Measurements from ENCODE around the gene RASL12.

RASL12 gene

GRCh38 chr15:65072617-65073016, 4.8 kb upstream of the RASL12 start:
- DNase-seq, result no peak

GRCh38 chr15:65072027-65072426, 4.2 kb upstream of the RASL12 start:
- DNase-seq, result no peak

- no peak for DNase-seq
Measured at GRCh38 chr15:65071381-65071811, 3.6 kb upstream of the RASL12 start.

- no peak for DNase-seq
Measured at GRCh38 chr15:65069779-65070546, 2.2 kb upstream of the RASL12 start.

GRCh38 chr15:65069179-65069578, 1.4 kb upstream of the RASL12 start:
- DNase-seq, result no peak

GRCh38 chr15:65068403-65068788, 605 bp upstream of the RASL12 start:
- DNase-seq, result no peak

GRCh38 chr15:65067317-65067644, 510 bp downstream of the RASL12 start:
- DNase-seq, result no peak

GRCh38 chr15:65066635-65067316, 1.0 kb downstream of the RASL12 start:
- no peak for DNase-seq

GRCh38 chr15:65066001-65066634, 1.7 kb downstream of the RASL12 start:
- DNase-seq, result no peak

- peak; percentile 47 for DNase-seq
Measured at GRCh38 chr15:65062726-65063125, 5.1 kb downstream of the RASL12 start.

- DNase-seq, result no peak
Measured at GRCh38 chr15:65062061-65062460, 5.7 kb downstream of the RASL12 start.

GRCh38 chr15:65060641-65061397, 7.0 kb downstream of the RASL12 start:
- no peak for DNase-seq

- no peak for DNase-seq
Measured at GRCh38 chr15:65059931-65060596, 7.7 kb downstream of the RASL12 start.

GRCh38 chr15:65059369-65059750, 8.4 kb downstream of the RASL12 start:
- no peak for DNase-seq

- DNase-seq, result no peak
Measured at GRCh38 chr15:65058394-65059368, 9.1 kb downstream of the RASL12 start.

GRCh38 chr15:65057549-65057940, 10.2 kb downstream of the RASL12 start:
- peak; percentile 86 for DNase-seq

- peak; percentile 93 for DNase-seq
Measured at GRCh38 chr15:65056868-65057548, 10.8 kb downstream of the RASL12 start.

- no peak for DNase-seq
Measured at GRCh38 chr15:65056106-65056505, 11.7 kb downstream of the RASL12 start.

- DNase-seq, result peak; percentile 50
Measured at GRCh38 chr15:65055201-65055870, 12.5 kb downstream of the RASL12 start.
